ENCODE measurements around the gene RRP1B.

GRCh38 chr21:43691086-43691795, 31.9 kb downstream of the RRP1B start:
- TF ChIP-seq ZNF510 (CRISPR knock-in tag; IDR thresholded peaks at IDR 0.05; ENCODE audit: low read depth): no peak
- TF ChIP-seq ZBTB43 (CRISPR knock-in tag; conservative IDR thresholded peaks at IDR 0.05): no peak
- TF ChIP-seq CEBPB (IDR thresholded peaks at IDR 0.05; ENCODE audit: borderline replicate concordance, low read depth, low read length): no peak
- TF ChIP-seq POLR2A (IDR thresholded peaks at IDR 0.05; ENCODE audit: insufficient read depth in 1 of 2, low read depth in 2 of 2, low read length in 2 of 2): no peak
- TF ChIP-seq PAX8 (CRISPR knock-in tag; IDR thresholded peaks at IDR 0.05; ENCODE audit: borderline replicate concordance): no peak
